ENCODE data around the gene NLRC4.
"Not testable (repeated sequence)": the region's sequence is repeated elsewhere in the genome, so short reads cannot be mapped to it uniquely, and the experiment has no call there.

The NLRC4 gene, protein sequence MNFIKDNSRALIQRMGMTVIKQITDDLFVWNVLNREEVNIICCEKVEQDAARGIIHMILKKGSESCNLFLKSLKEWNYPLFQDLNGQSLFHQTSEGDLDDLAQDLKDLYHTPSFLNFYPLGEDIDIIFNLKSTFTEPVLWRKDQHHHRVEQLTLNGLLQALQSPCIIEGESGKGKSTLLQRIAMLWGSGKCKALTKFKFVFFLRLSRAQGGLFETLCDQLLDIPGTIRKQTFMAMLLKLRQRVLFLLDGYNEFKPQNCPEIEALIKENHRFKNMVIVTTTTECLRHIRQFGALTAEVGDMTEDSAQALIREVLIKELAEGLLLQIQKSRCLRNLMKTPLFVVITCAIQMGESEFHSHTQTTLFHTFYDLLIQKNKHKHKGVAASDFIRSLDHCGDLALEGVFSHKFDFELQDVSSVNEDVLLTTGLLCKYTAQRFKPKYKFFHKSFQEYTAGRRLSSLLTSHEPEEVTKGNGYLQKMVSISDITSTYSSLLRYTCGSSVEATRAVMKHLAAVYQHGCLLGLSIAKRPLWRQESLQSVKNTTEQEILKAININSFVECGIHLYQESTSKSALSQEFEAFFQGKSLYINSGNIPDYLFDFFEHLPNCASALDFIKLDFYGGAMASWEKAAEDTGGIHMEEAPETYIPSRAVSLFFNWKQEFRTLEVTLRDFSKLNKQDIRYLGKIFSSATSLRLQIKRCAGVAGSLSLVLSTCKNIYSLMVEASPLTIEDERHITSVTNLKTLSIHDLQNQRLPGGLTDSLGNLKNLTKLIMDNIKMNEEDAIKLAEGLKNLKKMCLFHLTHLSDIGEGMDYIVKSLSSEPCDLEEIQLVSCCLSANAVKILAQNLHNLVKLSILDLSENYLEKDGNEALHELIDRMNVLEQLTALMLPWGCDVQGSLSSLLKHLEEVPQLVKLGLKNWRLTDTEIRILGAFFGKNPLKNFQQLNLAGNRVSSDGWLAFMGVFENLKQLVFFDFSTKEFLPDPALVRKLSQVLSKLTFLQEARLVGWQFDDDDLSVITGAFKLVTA

DNA sequence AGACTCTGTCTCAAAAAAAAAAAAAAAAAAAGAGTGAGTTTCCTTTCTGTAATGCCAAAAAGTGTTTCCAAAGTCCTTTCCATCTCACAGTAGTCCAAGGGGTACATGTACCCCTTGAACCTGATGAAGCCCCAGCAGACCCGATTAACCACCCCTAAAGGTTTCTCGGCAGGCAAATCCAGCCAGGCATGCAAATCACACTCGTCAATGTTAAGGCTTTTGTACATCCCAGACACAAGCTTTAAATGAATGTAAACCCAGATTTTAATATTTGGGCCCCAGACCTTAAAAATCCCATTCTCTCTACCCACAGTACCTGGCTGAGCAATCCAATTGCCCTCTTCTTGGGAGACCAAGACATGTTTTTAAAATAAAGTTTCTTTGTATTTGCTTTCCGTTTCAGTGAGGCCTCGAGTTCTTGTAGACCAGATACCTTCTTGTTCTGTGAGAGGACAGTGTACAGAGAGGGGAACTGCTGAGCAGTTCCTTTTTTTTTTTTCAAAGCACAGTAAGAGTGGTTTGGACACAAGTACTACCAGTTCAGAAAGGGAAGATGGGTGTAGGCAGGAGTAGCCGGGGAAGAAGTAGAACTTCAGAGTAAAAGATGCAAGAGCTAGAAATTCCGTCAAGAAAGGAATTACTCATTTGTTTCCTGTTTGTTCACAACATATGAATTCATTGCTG is at the start of gene NLRC4:
Gene NLRC4, minus strand, starts transcription at position 465 of the 684 bp plus-strand sequence. CDS start 8,111 bp downstream, outside the sequence.
- Histone ChIP-seq H3K4me3 (replicated peaks; ENCODE audit: low read depth, low read length) (peak within 1 kb of the TSS; percentile 29), H3K27me3 (replicated peaks; ENCODE audit: control insufficient read depth, insufficient read depth, low read length) (no peaks in the 10 kb centered on the region), H3K36me3 (ENCODE audit: control insufficient read depth, insufficient read depth, low read length) (no peaks in the 10 kb centered on the region)
- peak; percentile 11 for DNase-seq (ENCODE audit: extremely low read depth, insufficient read length)
- TF ChIP-seq, protein P1, sequence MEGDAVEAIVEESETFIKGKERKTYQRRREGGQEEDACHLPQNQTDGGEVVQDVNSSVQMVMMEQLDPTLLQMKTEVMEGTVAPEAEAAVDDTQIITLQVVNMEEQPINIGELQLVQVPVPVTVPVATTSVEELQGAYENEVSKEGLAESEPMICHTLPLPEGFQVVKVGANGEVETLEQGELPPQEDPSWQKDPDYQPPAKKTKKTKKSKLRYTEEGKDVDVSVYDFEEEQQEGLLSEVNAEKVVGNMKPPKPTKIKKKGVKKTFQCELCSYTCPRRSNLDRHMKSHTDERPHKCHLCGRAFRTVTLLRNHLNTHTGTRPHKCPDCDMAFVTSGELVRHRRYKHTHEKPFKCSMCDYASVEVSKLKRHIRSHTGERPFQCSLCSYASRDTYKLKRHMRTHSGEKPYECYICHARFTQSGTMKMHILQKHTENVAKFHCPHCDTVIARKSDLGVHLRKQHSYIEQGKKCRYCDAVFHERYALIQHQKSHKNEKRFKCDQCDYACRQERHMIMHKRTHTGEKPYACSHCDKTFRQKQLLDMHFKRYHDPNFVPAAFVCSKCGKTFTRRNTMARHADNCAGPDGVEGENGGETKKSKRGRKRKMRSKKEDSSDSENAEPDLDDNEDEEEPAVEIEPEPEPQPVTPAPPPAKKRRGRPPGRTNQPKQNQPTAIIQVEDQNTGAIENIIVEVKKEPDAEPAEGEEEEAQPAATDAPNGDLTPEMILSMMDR (IDR thresholded peaks at IDR 0.05; ENCODE audit: insufficient read depth, low read length, poor library complexity, severe bottlenecking): no peak

DNA sequence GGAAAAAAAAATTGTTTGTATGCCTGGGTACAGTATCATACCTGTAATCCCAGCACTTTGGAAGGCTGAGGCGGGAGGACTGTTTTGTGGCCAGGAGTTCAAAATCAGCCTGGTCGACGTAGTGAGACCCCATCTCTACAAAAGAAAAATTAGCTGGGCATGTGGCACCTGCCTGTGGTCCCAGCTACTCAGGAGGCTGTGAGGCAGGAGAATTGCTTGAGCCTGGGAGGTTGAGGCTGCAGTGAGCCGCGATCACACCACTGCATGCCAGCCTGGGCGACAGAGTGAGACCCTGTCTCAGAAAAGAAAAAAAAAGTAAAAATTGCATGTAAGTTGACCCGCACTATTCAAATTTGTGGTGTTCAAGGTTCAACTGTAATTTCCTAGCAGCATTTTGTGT is 45.9 kb upstream of the NLRC4 start:
- DNase-seq (ENCODE audit: extremely low read depth, insufficient read length): no peak
- TF ChIP-seq, protein P1 (IDR thresholded peaks at IDR 0.05; ENCODE audit: insufficient read depth, low read length, poor library complexity, severe bottlenecking): no peak
- Histone ChIP-seq H3K27me3 (replicated peaks; ENCODE audit: control insufficient read depth, insufficient read depth, low read length) (no peaks in the 10 kb centered on the region), H3K4me3 (replicated peaks; ENCODE audit: low read depth, low read length) (no peak overlapping the region), H3K36me3 (ENCODE audit: control insufficient read depth, insufficient read depth, low read length) (no peaks in the 10 kb centered on the region)

DNA sequence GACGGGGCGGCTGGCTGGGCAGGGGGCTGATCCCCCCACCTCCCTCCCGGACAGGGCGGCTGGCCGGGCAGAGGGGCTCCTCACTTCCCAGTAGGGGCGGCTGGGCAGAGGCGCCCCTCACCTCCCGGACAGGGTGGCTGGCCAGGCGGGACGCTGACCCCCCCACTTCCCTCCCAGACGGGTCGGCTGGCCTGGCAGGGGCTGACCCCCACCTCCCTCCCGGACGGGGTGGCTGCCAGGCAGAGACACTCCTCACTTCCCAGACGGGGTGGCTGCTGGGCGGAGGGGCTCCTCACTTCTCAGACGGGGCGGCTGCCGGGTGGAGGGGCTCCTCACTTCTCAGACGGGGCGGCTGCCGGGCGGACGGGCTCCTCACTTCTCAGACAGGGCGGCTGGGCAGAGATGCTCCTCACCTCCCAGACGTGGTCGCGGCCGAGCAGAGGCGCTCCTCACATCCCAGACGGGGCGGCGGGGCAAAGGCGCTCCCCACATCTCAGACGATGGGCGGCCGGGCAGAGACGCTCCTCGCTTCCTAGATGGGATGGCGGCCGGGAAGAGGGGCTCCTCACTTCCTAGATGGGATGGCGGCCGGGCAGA is 29.4 kb upstream of the NLRC4 start:
- DNase-seq (ENCODE audit: extremely low read depth, insufficient read length); H3K36me3 ChIP-seq (ENCODE audit: control insufficient read depth, insufficient read depth, low read length); H3K27me3 ChIP-seq (replicated peaks; ENCODE audit: control insufficient read depth, insufficient read depth, low read length); H3K4me3 ChIP-seq (replicated peaks; ENCODE audit: low read depth, low read length): not testable (repeated sequence)

DNA sequence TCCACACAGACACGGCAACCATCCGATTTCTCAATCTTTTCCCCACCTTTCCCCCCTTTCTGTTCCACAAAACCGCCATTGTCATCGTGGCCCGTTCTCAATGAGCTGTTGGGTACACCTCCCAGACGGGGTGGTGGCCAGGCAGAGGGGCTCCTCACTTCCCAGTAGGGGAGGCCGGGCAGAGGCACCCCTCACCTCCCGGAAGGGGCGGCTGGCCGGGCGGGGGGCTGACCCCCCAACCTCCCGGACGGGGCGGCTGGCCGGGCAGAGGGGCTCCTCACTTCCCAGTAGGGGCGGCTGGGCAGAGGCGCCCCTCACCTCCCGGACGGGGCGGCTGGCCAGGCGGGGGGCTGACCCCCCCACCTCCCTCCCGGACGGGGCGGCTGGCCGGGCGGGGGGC is 28.8 kb upstream of the NLRC4 start:
- not testable (repeated sequence) for DNase-seq (ENCODE audit: extremely low read depth, insufficient read length); H3K27me3 ChIP-seq (replicated peaks; ENCODE audit: control insufficient read depth, insufficient read depth, low read length); H3K4me3 ChIP-seq (replicated peaks; ENCODE audit: low read depth, low read length); H3K36me3 ChIP-seq (ENCODE audit: control insufficient read depth, insufficient read depth, low read length)

DNA sequence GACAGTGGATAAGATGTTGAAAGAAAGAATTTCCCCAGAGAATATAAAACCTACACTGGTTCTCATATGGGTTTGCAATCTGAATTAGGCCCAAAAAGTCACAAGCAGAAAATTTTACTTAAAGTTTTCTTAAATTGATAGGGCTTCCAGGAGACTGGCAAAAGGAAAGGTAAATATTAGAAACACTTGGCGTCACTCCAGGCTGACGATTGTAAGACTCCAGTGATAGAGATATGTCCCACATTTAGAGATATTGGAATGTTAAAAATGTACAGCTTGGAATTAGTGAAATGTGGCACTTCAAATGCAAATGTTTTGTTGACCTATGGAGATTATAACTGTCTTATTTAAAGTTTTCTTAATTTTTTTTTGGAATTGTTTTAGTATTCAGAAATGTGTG is 27.1 kb upstream of the NLRC4 start:
- TF ChIP-seq, protein P1 (IDR thresholded peaks at IDR 0.05; ENCODE audit: insufficient read depth, low read length, poor library complexity, severe bottlenecking): no peak
- no peak for DNase-seq (ENCODE audit: extremely low read depth, insufficient read length)
- H3K27me3 ChIP-seq (replicated peaks; ENCODE audit: control insufficient read depth, insufficient read depth, low read length): no peaks in the 10 kb centered on the region

DNA sequence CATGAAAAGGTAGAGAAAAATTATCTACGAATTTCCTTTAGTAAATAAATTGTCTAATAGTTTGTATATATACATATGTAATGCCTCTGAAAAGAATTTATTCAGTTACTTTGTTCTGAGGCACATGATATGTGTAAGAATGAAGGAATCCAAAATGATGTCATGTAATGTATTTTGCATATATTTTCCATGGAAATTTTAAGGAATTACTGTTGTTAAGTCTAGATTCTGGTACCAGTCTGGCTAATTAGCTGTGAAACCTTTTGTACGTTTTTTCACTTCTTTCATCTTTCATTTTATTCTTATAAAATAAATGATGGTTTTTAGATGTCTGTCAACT is 25.3 kb upstream of the NLRC4 start:
- TF ChIP-seq, protein P1 (IDR thresholded peaks at IDR 0.05; ENCODE audit: insufficient read depth, low read length, poor library complexity, severe bottlenecking): no peak
- Histone ChIP-seq H3K4me3 (replicated peaks; ENCODE audit: low read depth, low read length) (no peak overlapping the region), H3K27me3 (replicated peaks; ENCODE audit: control insufficient read depth, insufficient read depth, low read length) (no peaks in the 10 kb centered on the region), H3K36me3 (ENCODE audit: control insufficient read depth, insufficient read depth, low read length) (no peaks in the 10 kb centered on the region)
- no peak for DNase-seq (ENCODE audit: extremely low read depth, insufficient read length)

More for the DNA sequence above, 27.1 kb upstream of the NLRC4 start:
- Histone ChIP-seq H3K36me3 (ENCODE audit: control insufficient read depth, insufficient read depth, low read length) (0 out of 2 replicates have a peak, but pooled peaks cover 2% of the 10 kb centered on the region), H3K4me3 (replicated peaks; ENCODE audit: low read depth, low read length) (no peak overlapping the region)

All from GM06990 (cell line).